HCEC 1CT (cell line): Measurements from ENCODE around the gene PSMF1.

Source experiments
- DNase-seq: peaks from one replicate; pipeline ENCODE4 v3.0.0-alpha.2; 2017

PSMF1 gene

DNA sequence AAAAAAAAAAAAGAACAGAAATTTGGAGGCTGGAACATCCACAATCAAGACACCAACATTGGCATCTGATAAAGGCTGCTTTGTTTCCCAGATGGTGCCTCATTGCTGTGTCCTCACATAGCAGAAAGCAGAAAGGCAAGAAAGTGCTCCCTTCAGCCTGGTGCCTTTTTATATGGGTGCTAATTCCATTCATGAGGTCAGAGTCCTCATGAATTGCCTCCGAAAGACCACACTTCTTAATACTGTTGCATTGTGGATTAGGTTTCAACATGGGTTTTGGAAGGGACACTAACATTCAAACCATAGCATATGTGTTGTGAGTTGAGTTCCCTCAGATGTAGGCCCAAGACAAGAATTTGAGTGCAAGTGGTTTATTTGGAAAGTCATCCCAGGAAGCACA lies 76.8 kb downstream of the PSMF1 start:
- DNase-seq: no peak

DNA sequence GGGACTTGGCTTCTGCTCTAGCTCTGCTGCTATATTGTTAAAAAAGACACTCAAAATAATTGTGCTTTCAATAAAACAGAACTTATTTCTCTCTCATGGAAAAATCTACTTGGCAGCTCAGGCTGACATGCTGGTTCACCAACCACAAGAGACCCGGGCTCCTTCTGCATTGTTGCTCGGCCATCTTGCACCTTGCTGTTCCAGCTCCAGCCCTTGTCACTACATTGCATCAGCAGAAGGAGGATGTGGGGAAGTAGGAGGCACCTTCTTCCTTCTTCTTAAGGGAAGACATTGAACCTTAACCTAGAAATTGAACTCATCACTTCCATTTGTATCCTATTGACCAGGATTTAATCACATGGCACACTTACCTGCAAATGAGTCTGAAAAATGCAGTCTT lies 78.2 kb downstream of the PSMF1 start:
- no peak for DNase-seq

GRCh38 chr20:1197801-1198200 lies 79.4 kb downstream of the PSMF1 start:
- no peak for DNase-seq

GRCh38 chr20:1198751-1199150 lies 80.3 kb downstream of the PSMF1 start:
- DNase-seq: no peak

GRCh38 chr20:1199212-1199873 lies 80.9 kb downstream of the PSMF1 start:
- no peak for DNase-seq

GRCh38 chr20:1199964-1200363 lies 81.6 kb downstream of the PSMF1 start:
- no peak for DNase-seq

- no peak for DNase-seq
Measured at GRCh38 chr20:1202762-1203504, 84.5 kb downstream of the PSMF1 start, which contains the start of gene C20orf202. C20orf202 (plus strand) TSS chr20:1203454; CDS start chr20:1203586, 132 bp downstream.

- DNase-seq: no peak
Measured at GRCh38 chr20:1203630-1204029, 85.2 kb downstream of the PSMF1 start.

GRCh38 chr20:1204113-1204512 lies 85.7 kb downstream of the PSMF1 start:
- no peak for DNase-seq

GRCh38 chr20:1204576-1204975 lies 86.2 kb downstream of the PSMF1 start:
- DNase-seq: no peak

DNA sequence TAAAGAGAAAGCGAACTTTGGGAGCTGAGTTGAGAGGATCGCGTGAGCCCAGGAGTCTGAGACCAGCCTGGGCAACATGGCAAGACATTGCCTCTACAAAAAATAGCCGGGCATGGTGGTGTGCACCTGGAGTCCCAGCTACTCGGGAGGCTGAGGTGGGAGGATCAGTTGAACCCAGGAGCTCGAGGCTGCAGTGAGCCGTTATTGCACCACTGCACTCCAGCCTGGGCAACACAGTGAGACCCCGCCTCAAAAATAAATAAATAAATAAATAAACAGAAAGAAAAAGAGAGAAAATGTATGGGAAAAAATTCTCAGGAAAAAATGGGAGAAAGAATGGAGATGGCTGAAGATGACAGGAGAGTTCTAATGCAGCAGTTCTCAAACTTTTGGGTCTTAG lies 87.4 kb downstream of the PSMF1 start:
- DNase-seq: no peak

- DNase-seq: no peak
Measured at GRCh38 chr20:1206366-1207148, 88.2 kb downstream of the PSMF1 start.

- no peak for DNase-seq
Measured at GRCh38 chr20:1207293-1207878, 89.0 kb downstream of the PSMF1 start.

GRCh38 chr20:1209447-1210387 lies 91.3 kb downstream of the PSMF1 start:
- peak; percentile 37 for DNase-seq

DNA sequence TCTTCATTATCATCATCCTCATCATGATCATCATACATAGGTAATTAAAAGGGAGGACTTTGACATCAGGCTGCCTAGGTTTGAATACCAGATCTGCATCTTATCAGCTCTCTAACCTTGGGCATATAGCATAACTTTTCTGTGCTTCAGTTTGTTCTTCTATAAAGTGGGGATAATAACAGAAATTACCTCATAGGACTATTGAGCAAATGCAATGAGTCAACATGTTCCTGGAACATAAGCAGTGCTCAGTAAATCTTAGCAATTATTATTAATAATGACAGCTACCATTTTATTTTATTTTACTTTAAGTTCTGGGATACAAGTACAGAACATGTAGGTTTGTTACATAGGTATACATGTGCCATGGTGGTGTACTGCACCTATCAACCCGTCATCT lies 92.1 kb downstream of the PSMF1 start:
- no peak for DNase-seq

DNA sequence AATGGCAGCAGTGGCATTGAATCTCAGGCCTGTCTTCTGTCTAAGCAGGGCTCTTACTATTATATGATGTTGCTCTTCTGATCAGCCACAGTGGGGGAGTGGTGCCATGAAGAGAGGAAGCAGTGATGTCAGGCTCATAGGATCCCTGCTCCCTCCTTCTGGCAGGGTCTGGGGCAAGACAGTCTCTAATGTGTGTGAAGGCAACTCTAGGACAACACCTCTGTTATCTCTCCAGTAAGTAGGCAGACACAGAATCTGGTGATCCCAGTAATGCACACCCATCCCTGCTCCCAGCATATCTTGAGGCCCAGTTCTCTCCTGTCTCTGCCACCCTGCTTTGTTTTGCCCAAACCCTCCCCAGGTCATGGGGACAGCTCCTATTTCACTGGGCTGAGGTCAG lies 93.6 kb downstream of the PSMF1 start:
- no peak for DNase-seq

GRCh38 chr20:1212607-1213396 lies 94.4 kb downstream of the PSMF1 start:
- peak; percentile 77 for DNase-seq

- no peak for DNase-seq
Measured at GRCh38 chr20:1214838-1215261, 96.4 kb downstream of the PSMF1 start.

- DNase-seq: no peak
Measured at GRCh38 chr20:1215386-1216170, 97.2 kb downstream of the PSMF1 start.
